Aorta (tissue), 5 donors: ENCODE results near the gene SS18L1. TPM values are rescaled to one million over a fixed set of nuclear protein-coding genes. Genes with fewer than 3 reads are reported as not detected.

Source experiments
- ATAC-seq: fragments of 200-7000 bp; cut with Tn5 transposase; one replicate; pipeline ENCODE4 v1.9.1; 2022; ENCODE audit warnings: moderate library complexity; ENCODE audit not compliant: low FRiP score
- DNase-seq, 2 donors: peaks; one replicate each; pipeline ENCODE4 v3.0.0-alpha.2; 2020
- H3K27ac ChIP-seq, 2 donors: one replicate each; pipeline ENCODE4 v1.5.1; 2013; ENCODE audit warnings: low read length in 2 of 2, mild to moderate bottlenecking in 2 of 2, moderate library complexity in 2 of 2, control low read depth in 1 of 2, inconsistent platforms in 1 of 2, low read depth in 1 of 2
- H3K27me3 ChIP-seq, 2 donors: one replicate each; pipeline ENCODE4 v1.6.1; 2013; ENCODE audit warnings: control low read depth in 1 of 2, low read length in 1 of 2, mild to moderate bottlenecking in 1 of 2, moderate library complexity in 1 of 2; ENCODE audit not compliant: insufficient read depth in 2 of 2, control insufficient read depth in 1 of 2
- H3K36me3 ChIP-seq, 2 donors: one replicate each; pipeline ENCODE4 v1.6.1; 2013; ENCODE audit warnings: control low read depth in 1 of 2, low read length in 1 of 2, mild to moderate bottlenecking in 1 of 2; ENCODE audit not compliant: insufficient read depth in 2 of 2, control insufficient read depth in 1 of 2
- H3K4me1 ChIP-seq, 2 donors: one replicate each; pipeline ENCODE4 v1.6.1; 2013; ENCODE audit warnings: low read length in 2 of 2, control low read depth in 1 of 2, mild to moderate bottlenecking in 1 of 2, moderate library complexity in 1 of 2; ENCODE audit not compliant: insufficient read depth in 2 of 2, control insufficient read depth in 1 of 2
- H3K4me3 ChIP-seq, 2 donors: one replicate each; pipeline ENCODE4 v1.5.1; 2013; ENCODE audit warnings: low read length in 2 of 2, control low read depth in 1 of 2, mild to moderate bottlenecking in 1 of 2
- H3K9me3 ChIP-seq: one replicate; pipeline ENCODE4 v1.6.1; 2013; ENCODE audit warnings: mild to moderate bottlenecking, low read length; ENCODE audit not compliant: control insufficient read depth
- WGBS, 2 donors: extraction: QIAGEN DNeasy Blood & Tissue Kit; methylation state at CpG; one replicate each; pipeline ENCODE4 v1.1.7; 2013; 5-methylcytosine and 5-hydroxymethylcytosine counted together
- intact Hi-C, 2 donors: fragments of 100-400 bp; cut with DNase I; formaldehyde crosslinking; loops; one replicate each; pipeline versions ENCODE4 v1.14.2 to v1.15.0; 2022
- polyA plus RNA-seq, 2 donors: library from polyadenylated mRNA; stranded (reverse); fragments of 200-250 nt; gene quantifications; one replicate each; pipeline ENCODE4 v1.2.3, GENCODE V29; 2013
- total RNA-seq, 2 donors: library from RNA; stranded (reverse); fragmentation: NEBNext Ultra II Directional; extraction: Animal tissue kit (Norgen Biotek cat#: 25700); gene quantifications; one replicate each; pipeline ENCODE4 v1.2.1, GENCODE V29; 2021
- donor health status: healthy with polysubstance abuse.
- donor health status: Bipolar disorder and iron deficiency.
- donor health status: DM: no; HTN: no; CAD: no.
- donor health status: DM: no; HTN: no; CAD: no.
- donor health status: DM: yes; HTN: yes; CAD: no.

The SS18L1 gene
- total and polyA plus RNA-seq, 4 donors: 4.9 to 19.1 (median 11.1) TPM

DNA sequence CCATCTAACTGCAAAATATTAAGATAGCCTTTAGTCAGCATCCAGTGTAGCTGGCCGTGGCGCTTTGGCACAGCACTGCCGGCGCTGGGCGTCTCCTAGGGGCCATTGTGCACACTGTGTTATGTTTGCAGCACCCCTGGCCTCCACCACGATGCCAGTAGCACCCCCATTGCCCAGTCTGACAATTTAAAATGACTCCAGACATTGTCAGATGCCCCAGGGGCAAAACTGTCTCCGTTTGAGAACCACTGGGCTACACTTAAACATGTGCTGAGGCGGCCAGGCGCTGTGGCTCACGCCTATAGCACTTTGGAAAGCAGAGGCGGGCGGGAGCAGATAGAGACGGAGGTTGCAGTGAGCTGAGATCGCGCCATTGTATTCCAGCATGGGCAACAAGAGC is 33.3 kb downstream of the SS18L1 start:
- H3K27me3 ChIP-seq: no peaks in the 10 kb centered on the region
- no peaks in the 10 kb centered on the region for H3K9me3 ChIP-seq
- 92 to 93% methylated on average over 15 of the region's 15 CpGs for WGBS, 2 donors
- no peak overlapping the region for H3K4me3 ChIP-seq
- ATAC-seq: no peak
- H3K4me1 ChIP-seq: no peaks in the 10 kb centered on the region
- no peak overlapping the region for H3K27ac ChIP-seq
- intact Hi-C loops: no loop called here
- no peaks in the 10 kb centered on the region for H3K36me3 ChIP-seq
- DNase-seq: peak in 1 of 2 donors; percentile 58

DNA sequence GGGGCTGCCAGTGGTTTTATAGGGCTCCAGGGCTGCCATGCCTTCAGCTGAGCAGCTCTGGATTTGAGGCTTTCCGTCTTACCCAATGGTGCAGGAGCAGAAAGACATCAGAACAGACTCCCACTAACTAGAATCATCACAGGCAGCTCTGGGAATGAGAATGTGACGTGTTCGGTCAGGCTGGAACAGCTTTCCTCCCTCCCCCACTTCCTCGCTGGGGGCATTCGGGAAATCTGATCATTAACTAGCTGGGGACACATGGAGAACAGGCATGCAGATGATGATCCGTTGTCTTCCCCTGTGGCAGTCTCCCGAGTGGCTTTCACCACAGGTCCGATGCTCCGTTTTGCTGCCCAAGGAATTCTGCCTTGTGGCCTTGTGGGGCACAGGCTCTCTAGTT is 33.7 kb downstream of the SS18L1 start:
- no peaks in the 10 kb centered on the region for H3K27me3 ChIP-seq
- H3K36me3 ChIP-seq: no peaks in the 10 kb centered on the region
- no peak overlapping the region for H3K4me3 ChIP-seq
- WGBS, 2 donors: 92 to 93% methylated on average over 9 of the region's 9 CpGs
- DNase-seq (no peak), ATAC-seq (no peak)
- no peaks in the 10 kb centered on the region for H3K9me3 ChIP-seq
- intact Hi-C loops: no loop called here
- H3K27ac ChIP-seq: no peak overlapping the region
- H3K4me1 ChIP-seq: no peaks in the 10 kb centered on the region

DNA sequence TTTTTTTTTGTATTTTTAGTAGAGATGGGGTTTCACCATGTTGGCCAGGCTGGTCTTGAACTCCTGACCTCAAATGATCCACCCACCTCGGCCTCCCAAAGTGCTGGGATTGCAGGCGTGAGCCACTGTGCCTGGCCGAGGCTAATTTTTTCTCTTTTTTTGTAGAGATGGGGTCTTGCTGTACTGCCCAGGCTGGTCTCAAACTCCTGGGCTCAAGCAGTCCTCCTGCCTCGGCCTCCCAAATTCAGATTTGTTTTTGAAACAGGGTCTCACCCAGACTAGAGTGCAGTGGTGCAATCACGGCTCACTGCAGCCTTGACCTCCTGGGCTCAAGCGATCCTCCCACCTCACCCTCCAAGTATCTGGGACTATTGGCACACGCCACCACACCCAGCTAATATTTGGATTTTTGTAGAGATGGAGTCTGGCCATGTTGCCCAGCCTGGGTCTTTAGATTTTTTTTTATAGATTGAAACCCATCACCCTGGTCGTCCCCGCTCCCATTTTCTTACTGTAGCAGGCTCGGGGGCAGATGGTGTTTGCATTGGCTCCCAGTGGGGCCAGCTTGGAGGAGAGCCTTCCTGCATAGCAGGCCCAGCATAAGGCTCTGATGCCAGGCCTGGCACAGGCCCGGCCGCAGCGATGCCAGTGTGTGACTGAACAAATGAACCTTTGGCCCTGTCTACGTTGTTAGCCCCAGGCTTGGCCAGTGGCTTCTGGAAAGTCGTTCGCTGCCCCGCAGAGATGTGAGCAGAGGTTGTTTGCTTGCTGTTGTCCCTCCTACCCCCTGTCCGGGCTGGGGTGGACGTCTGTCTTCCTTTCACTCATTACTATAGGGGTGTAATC is 35.0 kb downstream of the SS18L1 start:
- no peaks in the 10 kb centered on the region for H3K36me3 ChIP-seq

DNA sequence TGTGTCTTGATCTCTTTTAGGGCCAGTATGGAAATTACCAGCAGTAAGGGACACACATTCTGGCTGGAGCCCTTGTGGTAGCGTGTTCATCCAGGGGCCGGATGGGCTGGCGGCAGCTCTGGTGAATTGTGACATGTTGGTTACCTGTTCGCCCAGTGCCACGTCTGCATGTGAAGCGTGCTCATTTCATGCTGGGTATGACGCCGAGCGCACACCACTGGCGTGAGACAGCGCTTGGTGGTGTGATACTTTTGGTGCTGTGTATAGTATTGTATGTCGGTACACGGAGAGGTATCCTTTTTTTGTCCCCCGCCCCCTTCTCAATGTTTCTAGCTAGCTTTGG is 35.6 kb downstream of the SS18L1 start:
- Histone ChIP-seq H3K36me3 (no peaks in the 10 kb centered on the region), H3K4me1 (no peaks in the 10 kb centered on the region), H3K9me3 (no peaks in the 10 kb centered on the region), H3K27ac (no peak overlapping the region), H3K4me3 (no peak overlapping the region), H3K27me3 (no peaks in the 10 kb centered on the region)
- WGBS, 2 donors: 92 to 93% methylated on average over 14 of the region's 14 CpGs
- DNase-seq: peak; percentile 26 to 70
- intact Hi-C loops: no loop called here
- no peak for ATAC-seq

More for the DNA sequence above, 35.0 kb downstream of the SS18L1 start:
- H3K27ac ChIP-seq: no peak overlapping the region
- intact Hi-C loops: no loop called here
- no peak overlapping the region for H3K4me3 ChIP-seq
- no peaks in the 10 kb centered on the region for H3K4me1 ChIP-seq
- ATAC-seq (no peak), DNase-seq (peak in 1 of 2 donors; percentile 45)
- H3K9me3 ChIP-seq: no peaks in the 10 kb centered on the region
- no peaks in the 10 kb centered on the region for H3K27me3 ChIP-seq
- 29 to 45% methylated on average over 19 of the region's 19 CpGs for WGBS, 2 donors

DNA sequence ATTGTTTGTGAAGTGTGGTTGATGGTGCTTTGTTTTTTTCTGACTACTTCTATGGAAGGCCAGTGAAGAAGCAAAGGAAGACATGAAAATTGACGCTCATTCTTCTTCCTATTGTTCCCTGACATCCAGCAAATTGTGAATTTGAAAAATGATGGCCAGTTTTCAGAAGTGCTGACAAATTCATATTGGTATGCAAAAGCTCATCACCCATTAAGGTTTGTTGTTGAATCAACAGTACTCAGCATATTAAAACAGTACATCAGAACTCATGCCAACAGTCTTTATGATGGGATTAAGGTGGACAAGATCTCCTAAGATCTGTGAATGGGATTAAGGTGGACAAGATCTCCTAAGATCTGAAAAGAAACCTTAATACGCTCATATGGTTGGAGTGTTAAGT is 38.2 kb downstream of the SS18L1 start:
- Histone ChIP-seq H3K27ac (no peak overlapping the region), H3K27me3 (no peaks in the 10 kb centered on the region), H3K36me3 (no peaks in the 10 kb centered on the region), H3K9me3 (no peaks in the 10 kb centered on the region), H3K4me3 (no peak overlapping the region), H3K4me1 (peaks cover 0 to 3% of the 10 kb centered on the region in 2 donors)
- ATAC-seq: no peak
- intact Hi-C loops: loop anchor here in 1 of 2 donors (2.0 to 10.0 kb wide), 3 partner anchors 40 to 193 kb away; partner anchors contain the start of genes OSBPL2, PSMA7 and SS18L1
- DNase-seq: no peak
- 87 to 92% methylated on average over 2 of the region's 2 CpGs for WGBS, 2 donors

DNA sequence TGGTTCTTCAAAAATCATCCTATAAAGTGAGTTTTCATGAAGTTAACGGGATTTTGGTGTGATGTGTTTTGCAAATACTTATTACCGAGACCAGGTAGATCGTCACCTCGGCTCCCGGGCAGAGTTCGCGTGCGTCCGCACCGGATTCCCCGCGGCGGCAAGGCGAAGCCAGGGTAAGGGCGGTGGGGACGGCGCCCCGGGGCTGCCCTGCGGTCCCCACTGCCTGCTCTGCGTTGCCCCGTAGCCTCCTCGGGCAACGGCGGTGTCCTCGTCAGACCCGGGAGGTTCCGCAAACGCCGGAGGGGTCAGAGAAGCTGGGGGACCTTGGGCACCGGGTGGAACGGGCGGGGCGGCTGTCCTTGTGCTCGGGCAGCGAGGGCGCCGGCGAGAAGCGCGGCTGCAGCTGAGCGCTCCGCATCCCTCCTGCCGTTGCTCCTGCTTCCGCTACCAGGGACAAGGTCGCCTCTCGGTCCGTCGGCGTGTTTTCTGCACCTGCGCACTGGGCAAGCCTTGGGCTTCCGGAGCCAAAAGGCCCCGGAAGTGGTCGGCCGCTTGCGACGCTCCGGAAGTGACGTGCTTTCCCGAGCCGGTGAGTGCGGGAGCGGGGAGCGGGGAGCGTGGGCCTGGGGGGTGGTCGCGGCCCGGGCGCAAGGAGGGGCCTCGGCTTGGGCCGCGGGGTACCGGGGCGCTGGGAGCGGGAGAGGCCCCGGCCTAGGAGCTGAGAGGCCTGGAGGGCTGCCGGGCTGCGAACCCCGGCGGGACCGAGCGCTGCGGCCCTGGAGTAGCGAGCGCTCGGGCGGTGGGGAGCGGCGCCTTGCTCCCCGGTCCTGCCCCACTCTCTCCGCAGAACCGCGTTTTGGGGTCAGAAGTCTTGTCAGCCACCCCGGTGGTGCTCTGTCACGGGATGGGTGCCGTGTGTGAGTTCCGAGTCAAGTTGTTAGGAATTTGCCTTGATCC is 39.2 kb downstream of the SS18L1 start, which contains the start of gene MTG2:
MTG2 (plus strand) TSS at position 560 of the 957 bp plus-strand sequence. CDS start 10,393 bp downstream, outside the sequence.
- ATAC-seq: peak; percentile 97
- peak within 1 kb of the TSS; percentile 49 to 55 for H3K27ac ChIP-seq
- no peaks in the 10 kb centered on the region for H3K9me3 ChIP-seq
- 0% methylated on average over 85 to 96 of the region's 96 CpGs for WGBS, 2 donors
- H3K36me3 ChIP-seq: no peaks in the 10 kb centered on the region
- peak; percentile 97 to 99 for DNase-seq
- no peaks in the 10 kb centered on the region for H3K27me3 ChIP-seq
- H3K4me1 ChIP-seq: peaks cover 0 to 3% of the 10 kb centered on the region in 2 donors
- peak within 1 kb of the TSS; percentile 56 to 91 for H3K4me3 ChIP-seq
- intact Hi-C loops: loop anchor here in 1 of 2 donors (2.0 to 10.0 kb wide), 3 partner anchors 40 to 192 kb away; partner anchors contain the start of genes OSBPL2, PSMA7 and SS18L1

DNA sequence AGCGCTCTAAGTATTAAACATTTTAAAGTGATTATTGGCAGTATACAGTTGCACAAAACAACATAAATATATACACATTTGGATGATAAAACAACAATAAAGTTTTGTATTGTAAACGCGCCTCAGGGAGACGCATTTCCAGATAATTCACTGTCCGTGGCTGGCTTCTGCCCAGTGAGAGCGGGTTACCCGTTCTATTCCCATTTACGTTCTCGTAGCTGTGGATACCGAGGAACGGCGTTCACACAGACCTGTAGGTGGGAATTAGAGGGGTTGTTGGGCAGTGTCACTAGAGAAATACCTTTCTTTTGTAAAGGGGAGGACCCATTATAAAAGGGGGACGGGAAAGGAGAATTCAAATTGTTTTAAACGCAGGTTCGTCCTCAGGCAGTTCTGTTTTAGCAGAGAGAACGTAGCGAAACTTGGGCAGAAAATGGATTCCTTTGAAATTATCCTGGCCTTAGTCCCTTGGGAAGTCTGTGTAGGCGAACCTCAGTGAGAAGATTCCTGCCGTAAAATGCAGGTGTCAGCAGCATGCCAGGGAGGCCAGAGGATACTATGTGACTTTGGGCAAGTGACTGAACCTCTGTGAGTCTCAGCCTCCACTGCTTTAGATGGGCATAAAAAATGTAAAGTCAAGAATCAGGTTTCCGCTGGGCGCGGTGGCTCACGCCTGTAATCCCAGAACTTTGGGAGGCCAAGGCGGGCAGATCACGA is 40.0 kb downstream of the SS18L1 start:
- intact Hi-C loops: loop anchor here in 1 of 2 donors (2.0 to 10.0 kb wide), 3 partner anchors 41 to 191 kb away; partner anchors contain the start of genes OSBPL2, PSMA7 and SS18L1
- H3K27me3 ChIP-seq: no peaks in the 10 kb centered on the region
- no peak for DNase-seq

DNA sequence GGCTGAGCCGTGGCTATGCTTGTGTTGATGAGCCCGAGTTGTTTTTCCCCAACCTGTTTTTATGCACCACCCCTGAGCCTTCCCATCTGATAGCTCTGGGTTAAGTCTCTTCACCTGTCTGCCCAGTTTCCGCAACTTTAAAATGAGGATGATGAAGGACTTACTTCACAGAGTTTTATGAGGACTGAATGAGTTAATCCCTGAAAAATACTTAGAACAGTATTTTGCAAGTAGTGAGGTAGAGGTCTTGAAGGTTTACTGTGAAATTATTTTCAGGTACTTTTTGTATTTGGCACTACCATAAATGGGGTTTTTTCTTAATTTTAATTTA is 42.5 kb downstream of the SS18L1 start:
- intact Hi-C loops: loop anchor here in 1 of 2 donors (10.0 kb wide), 1 partner anchor 189 kb away; no protein-coding TSS in a partner anchor
- 74 to 79% methylated on average over 3 of the region's 3 CpGs for WGBS, 2 donors
- ATAC-seq: no peak

More for the DNA sequence above, 40.0 kb downstream of the SS18L1 start:
- peak overlapping the region; percentile 56 to 91 for H3K4me3 ChIP-seq
- no peaks in the 10 kb centered on the region for H3K9me3 ChIP-seq
- H3K4me1 ChIP-seq: peaks cover 0 to 3% of the 10 kb centered on the region in 2 donors
- no peaks in the 10 kb centered on the region for H3K36me3 ChIP-seq
- 25 to 26% methylated on average over 25 of the region's 25 CpGs for WGBS, 2 donors
- ATAC-seq: no peak
- H3K27ac ChIP-seq: peak overlapping the region in 1 of 2 donors; percentile 55

More for the DNA sequence above, 42.5 kb downstream of the SS18L1 start:
- no peak for DNase-seq
- Histone ChIP-seq H3K27ac (no peak overlapping the region), H3K4me3 (no peak overlapping the region), H3K9me3 (no peaks in the 10 kb centered on the region), H3K27me3 (no peaks in the 10 kb centered on the region), H3K4me1 (peaks cover 0 to 3% of the 10 kb centered on the region in 2 donors), H3K36me3 (no peaks in the 10 kb centered on the region)
